Esophagus muscularis mucosa (tissue), 3 donors: ENCODE data around the gene NRGN.

Experiments used
- EP300 ChIP-seq: sonication (generic); formaldehyde crosslinking; IDR thresholded peaks from one replicate; pipeline ENCODE4 v1.6.1; 2017; ENCODE audit warnings: antibody characterized with exemption
- TF ChIP-seq, protein P1 (sequence below), 3 experiments: fragments of 200-600 bp in 2 of 3; fragments of 450-650 bp in 1 of 3; sonication (generic) in 2 of 3; IDR thresholded peaks; one replicate each; pipeline ENCODE4 v1.5.1; 2017 to 2019; ENCODE audit warnings: antibody characterized with exemption in 3 of 3, mild to moderate bottlenecking in 2 of 3, moderate library complexity in 1 of 3

DNA sequence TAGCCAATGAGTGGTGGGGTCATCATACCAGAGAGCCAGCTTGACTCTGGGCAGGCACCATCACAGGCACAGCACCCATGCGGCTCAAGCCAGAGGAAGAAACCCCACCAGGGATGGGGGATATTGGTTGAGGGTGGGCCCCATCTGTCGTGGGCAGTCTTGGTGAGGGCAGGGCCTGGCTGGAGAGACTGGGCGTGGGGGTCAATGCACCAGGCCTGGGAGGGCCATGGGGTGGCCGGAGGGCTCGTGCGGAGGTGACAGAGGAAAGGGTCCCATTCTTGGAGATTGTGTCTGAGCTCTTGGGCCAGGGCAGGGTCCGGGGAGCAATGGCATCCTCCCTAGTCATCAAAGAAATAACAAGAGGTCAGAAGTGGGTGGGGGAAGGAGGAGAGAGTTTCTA is 13.9 kb downstream of the NRGN start:
- TF ChIP-seq, protein P1, sequence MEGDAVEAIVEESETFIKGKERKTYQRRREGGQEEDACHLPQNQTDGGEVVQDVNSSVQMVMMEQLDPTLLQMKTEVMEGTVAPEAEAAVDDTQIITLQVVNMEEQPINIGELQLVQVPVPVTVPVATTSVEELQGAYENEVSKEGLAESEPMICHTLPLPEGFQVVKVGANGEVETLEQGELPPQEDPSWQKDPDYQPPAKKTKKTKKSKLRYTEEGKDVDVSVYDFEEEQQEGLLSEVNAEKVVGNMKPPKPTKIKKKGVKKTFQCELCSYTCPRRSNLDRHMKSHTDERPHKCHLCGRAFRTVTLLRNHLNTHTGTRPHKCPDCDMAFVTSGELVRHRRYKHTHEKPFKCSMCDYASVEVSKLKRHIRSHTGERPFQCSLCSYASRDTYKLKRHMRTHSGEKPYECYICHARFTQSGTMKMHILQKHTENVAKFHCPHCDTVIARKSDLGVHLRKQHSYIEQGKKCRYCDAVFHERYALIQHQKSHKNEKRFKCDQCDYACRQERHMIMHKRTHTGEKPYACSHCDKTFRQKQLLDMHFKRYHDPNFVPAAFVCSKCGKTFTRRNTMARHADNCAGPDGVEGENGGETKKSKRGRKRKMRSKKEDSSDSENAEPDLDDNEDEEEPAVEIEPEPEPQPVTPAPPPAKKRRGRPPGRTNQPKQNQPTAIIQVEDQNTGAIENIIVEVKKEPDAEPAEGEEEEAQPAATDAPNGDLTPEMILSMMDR (IDR thresholded peaks at IDR 0.05): no peak
- no peak for TF ChIP-seq EP300
